GM20431 (cell line): ENCODE measurements around the gene LIN52.

Experiments
- in situ Hi-C: fragments of 300-500 bp; cut with MseI, MboI; formaldehyde crosslinking; loops from one replicate; pipeline ENCODE4 v1.15.0; 2020; ENCODE audit warnings: low sequenced_read_pairs; ENCODE audit not compliant: unreplicated experiment

LIN52 gene

GRCh38 chr14:74084277-74085046 is at the start of gene LIN52, which contains the start of gene ALDH6A1:
Gene LIN52, plus strand, starts transcription at chr14:74084956. Its CDS starts 19 bp downstream, at chr14:74084975.
Gene ALDH6A1, minus strand, starts transcription at chr14:74084453. Its CDS starts 59 bp downstream, at chr14:74084394.
- in situ Hi-C loops, result no loop called here

DNA sequence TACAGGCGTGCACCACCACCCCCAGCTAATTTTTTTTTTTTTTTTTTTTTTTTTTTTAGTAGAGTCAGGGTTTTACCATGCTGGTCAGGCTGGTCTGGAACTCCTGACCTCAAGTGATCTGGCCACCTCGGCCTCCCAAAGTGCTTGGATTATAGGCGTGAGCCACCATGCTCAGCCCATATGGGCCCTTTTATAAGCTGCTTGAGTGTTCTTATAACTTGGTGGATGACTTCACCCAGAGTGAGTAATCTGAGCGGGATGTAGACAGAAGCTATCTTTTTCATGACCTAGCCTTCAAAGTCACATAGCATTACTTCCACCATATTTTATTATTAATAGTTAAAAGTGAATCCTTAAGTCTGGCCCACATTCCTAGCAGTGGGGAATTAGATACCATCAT is 49.2 kb upstream of the LIN52 start:
- in situ Hi-C loops, result no loop called here

- in situ Hi-C loops, result no loop called here
Measured at GRCh38 chr14:74038020-74038859, 46.5 kb upstream of the LIN52 start.

GRCh38 chr14:74042296-74042695 is 42.5 kb upstream of the LIN52 start:
- in situ Hi-C loops, result no loop called here

GRCh38 chr14:74045522-74045921 is 39.2 kb upstream of the LIN52 start:
- in situ Hi-C loops, result no loop called here

- in situ Hi-C loops, result no loop called here
Measured at GRCh38 chr14:74048281-74048680, 36.5 kb upstream of the LIN52 start.

DNA sequence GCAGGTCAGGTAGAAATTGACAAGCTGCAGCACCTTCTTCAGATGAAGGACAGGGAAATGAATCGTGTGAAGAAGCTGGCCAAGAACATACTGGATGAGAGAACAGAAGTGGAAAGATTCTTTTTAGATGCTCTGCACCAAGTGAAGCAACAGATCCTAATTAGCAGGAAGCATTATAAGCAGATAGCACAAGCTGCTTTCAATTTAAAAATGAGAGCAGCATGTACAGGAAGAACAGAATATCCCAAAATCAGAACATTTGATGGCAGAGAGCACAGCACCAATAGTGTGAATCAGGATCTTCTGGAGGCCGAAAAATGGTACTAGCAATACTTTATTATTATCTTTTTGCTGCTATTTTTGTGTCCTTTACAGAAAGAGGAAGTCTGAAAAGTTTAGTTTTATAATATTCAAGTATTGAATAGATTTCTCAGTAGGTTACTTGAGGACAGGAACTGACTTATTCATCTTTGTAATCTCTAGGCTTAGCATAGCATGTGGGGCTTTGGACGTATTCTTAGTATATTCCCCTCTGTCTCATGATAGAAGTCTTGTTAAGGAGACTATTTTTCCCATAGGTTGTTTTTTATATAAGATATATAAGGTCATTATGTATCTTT is 34.8 kb upstream of the LIN52 start:
- in situ Hi-C loops, result no loop called here

DNA sequence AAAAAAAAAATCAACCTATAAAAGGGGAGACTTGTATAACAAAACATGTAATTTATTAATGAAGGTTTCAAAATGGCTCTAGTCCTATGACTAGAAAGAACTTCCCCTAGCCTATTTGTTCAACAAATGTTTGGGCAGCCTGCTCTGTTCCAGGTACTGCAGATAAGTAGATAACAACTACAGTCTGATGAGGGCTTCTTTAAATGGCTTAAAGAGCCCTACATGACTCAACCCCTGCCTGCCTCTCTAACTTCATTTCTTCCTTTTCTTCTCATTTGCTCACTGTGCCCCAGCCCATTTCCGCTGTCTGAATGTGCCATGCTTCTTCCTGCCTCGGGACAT is 22.0 kb upstream of the LIN52 start:
- in situ Hi-C loops, result no loop called here

DNA sequence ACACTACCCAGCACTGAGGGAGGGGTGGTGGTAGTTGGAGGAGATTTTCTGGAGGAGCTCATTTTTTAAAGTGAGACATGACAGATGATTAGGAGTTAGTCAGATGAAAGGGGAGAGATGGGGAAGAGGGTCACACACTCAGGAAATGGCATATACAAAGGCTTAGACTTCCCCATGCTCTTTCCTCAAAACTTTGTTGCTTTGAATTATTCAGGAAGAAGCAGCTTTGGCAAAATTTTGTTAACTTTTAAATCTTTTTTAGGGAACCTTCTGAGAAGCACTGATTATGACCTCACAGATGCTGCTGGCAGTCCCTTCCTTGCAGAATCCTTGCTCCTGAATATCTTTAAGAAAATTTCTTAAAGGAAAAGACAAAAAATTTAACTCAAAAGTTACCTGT is 20.3 kb upstream of the LIN52 start:
- in situ Hi-C loops, result no loop called here

- in situ Hi-C loops, result no loop called here
Measured at GRCh38 chr14:74064883-74065282, 19.9 kb upstream of the LIN52 start.

- in situ Hi-C loops, result no loop called here
Measured at GRCh38 chr14:74065746-74066575, 18.8 kb upstream of the LIN52 start.

DNA sequence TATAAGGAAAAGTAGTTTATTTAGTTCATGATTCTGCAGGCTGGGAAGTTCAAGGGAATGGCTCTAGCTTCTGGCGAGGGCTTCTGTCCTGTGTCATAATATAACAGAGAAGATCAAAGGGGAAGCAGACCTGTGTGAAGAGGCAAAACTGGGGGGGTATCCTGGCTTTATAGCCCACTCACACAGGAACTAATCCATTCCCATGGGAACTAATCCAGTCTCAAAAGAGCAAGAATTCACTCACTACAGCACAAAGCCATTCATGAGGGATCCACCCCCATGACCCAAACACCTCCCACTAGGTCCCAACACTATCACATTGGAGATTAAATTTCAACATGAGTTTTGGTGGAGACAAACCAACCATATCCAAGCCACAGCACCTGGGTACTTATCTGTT is 7.4 kb upstream of the LIN52 start:
- in situ Hi-C loops, result no loop called here

- in situ Hi-C loops, result no loop called here
Measured at GRCh38 chr14:74080820-74081460, 3.8 kb upstream of the LIN52 start.

GRCh38 chr14:74081491-74081890 is 3.3 kb upstream of the LIN52 start:
- in situ Hi-C loops, result no loop called here

DNA sequence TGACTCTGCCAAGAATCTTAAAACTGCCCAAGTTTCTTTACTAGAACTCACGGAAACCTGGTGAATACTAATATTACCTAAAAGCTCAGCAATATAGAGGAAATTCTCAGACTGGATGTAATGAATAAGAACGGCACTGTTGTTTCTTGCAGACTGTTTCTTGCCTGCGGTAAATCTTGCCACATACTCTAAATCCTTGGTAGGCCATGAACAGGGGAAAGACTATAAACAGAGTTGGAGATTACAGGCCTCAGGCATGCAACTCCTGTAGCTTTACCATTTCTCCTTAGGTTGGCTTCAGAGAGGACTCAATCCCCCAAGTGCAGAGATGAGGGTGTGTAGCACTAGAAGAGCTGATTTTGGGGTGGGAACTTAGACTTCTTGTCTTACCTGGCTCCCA is 1.6 kb upstream of the LIN52 start:
- in situ Hi-C loops, result no loop called here

- in situ Hi-C loops, result no loop called here
Measured at GRCh38 chr14:74083784-74084276, 926 bp upstream of the LIN52 start.

DNA sequence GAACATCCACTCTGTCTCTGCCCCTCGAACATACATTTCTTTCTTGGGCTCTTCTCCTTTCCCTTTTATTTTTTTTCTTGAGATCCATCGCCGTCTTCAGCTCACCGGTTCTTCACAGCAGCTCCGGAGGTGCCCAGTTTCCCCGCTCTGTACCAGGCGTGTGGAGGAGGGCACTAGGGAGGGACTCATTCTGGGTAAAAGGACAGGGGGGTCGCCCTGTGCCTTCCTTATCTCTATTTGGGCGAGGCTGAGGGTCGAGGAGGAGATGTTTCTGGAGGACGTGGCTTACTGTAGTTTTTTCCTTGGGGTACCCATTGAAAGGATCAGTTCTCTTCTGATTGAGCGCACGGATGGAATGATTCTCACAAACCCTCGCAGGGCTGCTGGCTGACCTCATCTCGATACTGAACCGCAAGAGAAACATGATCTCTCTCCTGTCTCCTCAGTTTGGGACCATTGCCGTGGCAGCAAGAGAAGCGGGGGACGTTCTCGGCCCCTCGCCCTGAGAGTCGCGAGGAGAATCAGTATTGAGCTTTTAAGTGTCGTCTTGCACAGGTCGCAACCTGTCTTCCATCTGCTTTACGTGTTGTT is 386 bp downstream of the LIN52 start:
- in situ Hi-C loops, result no loop called here

DNA sequence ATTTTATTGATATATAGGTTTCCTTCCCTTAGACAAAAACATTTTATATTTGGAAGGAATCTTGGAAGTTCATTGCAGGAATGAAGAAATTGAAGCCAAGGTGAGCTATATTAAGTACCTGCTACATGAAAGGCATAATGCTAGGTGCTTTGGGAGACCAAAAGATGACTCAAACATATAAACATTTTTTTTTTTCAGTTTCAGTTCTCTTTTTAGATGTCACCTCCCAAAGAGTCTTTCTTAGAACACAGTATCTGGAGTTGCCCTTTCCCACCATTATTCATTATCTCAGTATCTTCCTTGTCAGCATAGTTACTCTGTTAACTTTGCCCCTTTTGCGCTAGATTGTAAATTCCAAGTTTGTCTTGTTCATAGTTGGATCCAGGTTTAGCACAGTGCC is 1.1 kb downstream of the LIN52 start:
- in situ Hi-C loops, result no loop called here
